ENCODE measurements around the gene CD164. TPM values are rescaled to one million over a fixed set of nuclear protein-coding genes. Genes with fewer than 3 reads are reported as not detected.
"Not testable (repeated sequence)": the region's sequence is repeated elsewhere in the genome, so short reads cannot be mapped to it uniquely, and the experiment has no call there.

The CD164 gene
- total RNA-seq, 1 donor from 2014 or later: 206 TPM

GRCh38 chr6:109372130-109372529, 10.1 kb downstream of the CD164 start:
- no peaks in the 10 kb centered on the region for H3K27me3 Mint-ChIP-seq (ENCODE audit: low read depth)
- H3K4me3 Mint-ChIP-seq (ENCODE audit: low read depth): peak overlapping the region; percentile 18
- peak overlapping the region; percentile 82 for H3K27ac Mint-ChIP-seq
- DNase-seq (ENCODE audit: low spot score): no peak
- H3K4me1 Mint-ChIP-seq (ENCODE audit: low read depth): peaks cover 63% of the 10 kb centered on the region
- intact Hi-C loops (cut with micrococcal nuclease): loop anchor here (2.0 kb wide), 2 partner anchors 63 to 183 kb away; no protein-coding TSS in a partner anchor
- H3K9me3 Mint-ChIP-seq: no peaks in the 10 kb centered on the region
- peaks cover 90% of the 10 kb centered on the region for H3K36me3 Mint-ChIP-seq (ENCODE audit: low read depth)

GRCh38 chr6:109370792-109371191, 11.5 kb downstream of the CD164 start:
- Mint-ChIP-seq H3K36me3 (ENCODE audit: low read depth) (peaks cover 90% of the 10 kb centered on the region), H3K27ac (no peak overlapping the region), H3K4me3 (ENCODE audit: low read depth) (no peak overlapping the region), H3K9me3 (no peaks in the 10 kb centered on the region), H3K27me3 (ENCODE audit: low read depth) (no peaks in the 10 kb centered on the region), H3K4me1 (ENCODE audit: low read depth) (peaks cover 55% of the 10 kb centered on the region)
- intact Hi-C loops (cut with micrococcal nuclease): no loop called here
- DNase-seq (ENCODE audit: low spot score): no peak

GRCh38 chr6:109370336-109370735, 11.9 kb downstream of the CD164 start:
- H3K9me3 Mint-ChIP-seq: no peaks in the 10 kb centered on the region
- peaks cover 91% of the 10 kb centered on the region for H3K36me3 Mint-ChIP-seq (ENCODE audit: low read depth)
- no peaks in the 10 kb centered on the region for H3K27me3 Mint-ChIP-seq (ENCODE audit: low read depth)
- intact Hi-C loops (cut with micrococcal nuclease): no loop called here
- H3K27ac Mint-ChIP-seq: no peak overlapping the region
- no peak overlapping the region for H3K4me3 Mint-ChIP-seq (ENCODE audit: low read depth)
- no peak for DNase-seq (ENCODE audit: low spot score)
- peaks cover 52% of the 10 kb centered on the region for H3K4me1 Mint-ChIP-seq (ENCODE audit: low read depth)

- Mint-ChIP-seq H3K27ac (no peak overlapping the region), H3K9me3 (no peaks in the 10 kb centered on the region), H3K4me1 (ENCODE audit: low read depth) (peaks cover 48% of the 10 kb centered on the region), H3K27me3 (ENCODE audit: low read depth) (no peaks in the 10 kb centered on the region), H3K36me3 (ENCODE audit: low read depth) (peaks cover 91% of the 10 kb centered on the region), H3K4me3 (ENCODE audit: low read depth) (no peak overlapping the region)
- intact Hi-C loops (cut with micrococcal nuclease): no loop called here
- DNase-seq (ENCODE audit: low spot score): no peak
Observed at GRCh38 chr6:109369728-109370127, 12.5 kb downstream of the CD164 start.

- not testable (repeated sequence) for DNase-seq (ENCODE audit: low spot score)
- peak overlapping the region; percentile 46 for H3K27ac Mint-ChIP-seq
Observed at GRCh38 chr6:109364382-109365078, 17.7 kb downstream of the CD164 start.

GRCh38 chr6:109363753-109364152, 18.5 kb downstream of the CD164 start:
- H3K9me3 Mint-ChIP-seq: peaks cover 4% of the 10 kb centered on the region
- peaks cover 20% of the 10 kb centered on the region for H3K4me1 Mint-ChIP-seq (ENCODE audit: low read depth)
- intact Hi-C loops (cut with micrococcal nuclease): no loop called here
- peaks cover 93% of the 10 kb centered on the region for H3K36me3 Mint-ChIP-seq (ENCODE audit: low read depth)
- no peak for DNase-seq (ENCODE audit: low spot score)
- H3K4me3 Mint-ChIP-seq (ENCODE audit: low read depth): no peak overlapping the region
- no peak overlapping the region for H3K27ac Mint-ChIP-seq
- no peaks in the 10 kb centered on the region for H3K27me3 Mint-ChIP-seq (ENCODE audit: low read depth)

More at GRCh38 chr6:109364382-109365078, 17.7 kb downstream of the CD164 start:
- H3K9me3 Mint-ChIP-seq; intact Hi-C loops (cut with micrococcal nuclease); H3K27me3 Mint-ChIP-seq (ENCODE audit: low read depth); H3K4me3 Mint-ChIP-seq (ENCODE audit: low read depth): not testable (repeated sequence)
- peaks cover 91% of the 10 kb centered on the region for H3K36me3 Mint-ChIP-seq (ENCODE audit: low read depth)
- H3K4me1 Mint-ChIP-seq (ENCODE audit: low read depth): peaks cover 21% of the 10 kb centered on the region

- Mint-ChIP-seq H3K4me1 (ENCODE audit: low read depth) (peaks cover 21% of the 10 kb centered on the region), H3K27me3 (ENCODE audit: low read depth) (no peaks in the 10 kb centered on the region), H3K27ac (no peak overlapping the region), H3K9me3 (peaks cover 7% of the 10 kb centered on the region), H3K4me3 (ENCODE audit: low read depth) (no peak overlapping the region), H3K36me3 (ENCODE audit: low read depth) (peaks cover 96% of the 10 kb centered on the region)
- intact Hi-C loops (cut with micrococcal nuclease): no loop called here
- no peak for DNase-seq (ENCODE audit: low spot score)
Observed at GRCh38 chr6:109362102-109362884, 20.0 kb downstream of the CD164 start.

- Mint-ChIP-seq H3K36me3 (ENCODE audit: low read depth) (peaks cover 96% of the 10 kb centered on the region), H3K9me3 (peaks cover 19% of the 10 kb centered on the region), H3K27ac (no peak overlapping the region), H3K4me1 (ENCODE audit: low read depth) (peaks cover 17% of the 10 kb centered on the region), H3K27me3 (ENCODE audit: low read depth) (no peaks in the 10 kb centered on the region), H3K4me3 (ENCODE audit: low read depth) (no peak overlapping the region)
- intact Hi-C loops (cut with micrococcal nuclease): no loop called here
- DNase-seq (ENCODE audit: low spot score): no peak
Observed at GRCh38 chr6:109360791-109361190, 21.5 kb downstream of the CD164 start.

- Mint-ChIP-seq H3K4me1 (ENCODE audit: low read depth) (peaks cover 17% of the 10 kb centered on the region), H3K27ac (no peak overlapping the region), H3K4me3 (ENCODE audit: low read depth) (no peak overlapping the region), H3K9me3 (peaks cover 19% of the 10 kb centered on the region), H3K27me3 (ENCODE audit: low read depth) (no peaks in the 10 kb centered on the region), H3K36me3 (ENCODE audit: low read depth) (peaks cover 95% of the 10 kb centered on the region)
- intact Hi-C loops (cut with micrococcal nuclease): no loop called here
- no peak for DNase-seq (ENCODE audit: low spot score)
Observed at GRCh38 chr6:109360281-109360680, 22.0 kb downstream of the CD164 start.

- DNase-seq (ENCODE audit: low spot score): no peak
- Mint-ChIP-seq H3K36me3 (ENCODE audit: low read depth) (peaks cover 91% of the 10 kb centered on the region), H3K27ac (no peak overlapping the region), H3K4me1 (ENCODE audit: low read depth) (peaks cover 14% of the 10 kb centered on the region), H3K27me3 (ENCODE audit: low read depth) (no peaks in the 10 kb centered on the region), H3K4me3 (ENCODE audit: low read depth) (no peak overlapping the region), H3K9me3 (peaks cover 19% of the 10 kb centered on the region)
- intact Hi-C loops (cut with micrococcal nuclease): no loop called here
Observed at GRCh38 chr6:109359248-109359647, 23.0 kb downstream of the CD164 start.

- H3K27ac Mint-ChIP-seq: no peak overlapping the region
- intact Hi-C loops (cut with micrococcal nuclease): no loop called here
Observed at GRCh38 chr6:109358204-109358603, 24.1 kb downstream of the CD164 start.

GRCh38 chr6:109356237-109356636, 26.0 kb downstream of the CD164 start:
- H3K4me1 Mint-ChIP-seq (ENCODE audit: low read depth): peaks cover 14% of the 10 kb centered on the region
- DNase-seq (ENCODE audit: low spot score): no peak
- peaks cover 92% of the 10 kb centered on the region for H3K36me3 Mint-ChIP-seq (ENCODE audit: low read depth)
- peaks cover 15% of the 10 kb centered on the region for H3K9me3 Mint-ChIP-seq
- no peak overlapping the region for H3K27ac Mint-ChIP-seq
- H3K4me3 Mint-ChIP-seq (ENCODE audit: low read depth): no peak overlapping the region
- intact Hi-C loops (cut with micrococcal nuclease): no loop called here
- no peaks in the 10 kb centered on the region for H3K27me3 Mint-ChIP-seq (ENCODE audit: low read depth)

More at GRCh38 chr6:109358204-109358603, 24.1 kb downstream of the CD164 start:
- Mint-ChIP-seq H3K9me3 (peaks cover 19% of the 10 kb centered on the region), H3K4me1 (ENCODE audit: low read depth) (peaks cover 9% of the 10 kb centered on the region), H3K36me3 (ENCODE audit: low read depth) (peaks cover 90% of the 10 kb centered on the region), H3K27me3 (ENCODE audit: low read depth) (no peaks in the 10 kb centered on the region), H3K4me3 (ENCODE audit: low read depth) (no peak overlapping the region)
- no peak for DNase-seq (ENCODE audit: low spot score)

All from activated T-helper 2 cell treated with anti-CD3 and anti-CD28 coated beads, Interferon-gamma antibody, Interleukin-2, Interleukin-4, amounts not matched to agents 10 μg/mL and 5 μg/mL and 100 μg/mL, durations not matched to agents 14 hours and 24 hours and 36 hours (primary cell).